HG03432 (cell line): ENCODE data around the gene SLC4A2.

ENCODE experiments used
- ATAC-seq: cut with Tn5 transposase; IDR thresholded peaks from one replicate; pipeline ENCODE4 v1.9.1; 2021; ENCODE audit warnings: mild to moderate bottlenecking, moderate library complexity; ENCODE audit not compliant: unreplicated experiment

The SLC4A2 gene

GRCh38 chr7:151079199-151079910, 20.0 kb downstream of the SLC4A2 start:
- no peak for ATAC-seq

DNA sequence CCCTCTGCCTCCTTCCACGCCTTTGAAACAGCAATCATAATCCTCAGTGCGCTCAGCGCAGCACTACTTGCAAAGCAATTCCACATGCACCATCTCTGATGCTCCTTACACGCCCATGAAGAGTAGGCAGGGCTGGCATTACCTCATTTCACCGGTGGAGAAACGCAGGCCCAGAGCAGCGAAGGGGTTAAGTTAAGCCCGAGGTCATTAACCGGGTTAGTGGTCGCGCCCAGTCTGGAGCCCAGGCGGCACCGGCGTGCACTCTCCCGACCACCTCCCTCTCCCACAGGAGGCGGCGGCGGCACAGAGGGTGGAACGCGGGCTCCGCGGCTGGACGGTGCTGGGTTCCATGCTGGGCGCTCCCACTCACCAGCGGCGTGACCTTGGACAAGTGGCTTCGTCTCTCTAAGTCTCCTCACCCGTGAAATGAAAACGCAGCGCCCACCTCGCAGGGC, 20.7 kb downstream of the SLC4A2 start:
- peak; percentile 4 for ATAC-seq

GRCh38 chr7:151080522-151081169, 21.3 kb downstream of the SLC4A2 start, which contains the start of gene FASTK:
Gene FASTK (minus strand): TSS chr7:151080809. CDS start chr7:151080766, 43 bp downstream.
- ATAC-seq = peak; percentile 77

GRCh38 chr7:151081170-151082101, 22.0 kb downstream of the SLC4A2 start:
- no peak for ATAC-seq

- ATAC-seq = no peak
Measured at GRCh38 chr7:151082141-151083070, 23.0 kb downstream of the SLC4A2 start.

DNA sequence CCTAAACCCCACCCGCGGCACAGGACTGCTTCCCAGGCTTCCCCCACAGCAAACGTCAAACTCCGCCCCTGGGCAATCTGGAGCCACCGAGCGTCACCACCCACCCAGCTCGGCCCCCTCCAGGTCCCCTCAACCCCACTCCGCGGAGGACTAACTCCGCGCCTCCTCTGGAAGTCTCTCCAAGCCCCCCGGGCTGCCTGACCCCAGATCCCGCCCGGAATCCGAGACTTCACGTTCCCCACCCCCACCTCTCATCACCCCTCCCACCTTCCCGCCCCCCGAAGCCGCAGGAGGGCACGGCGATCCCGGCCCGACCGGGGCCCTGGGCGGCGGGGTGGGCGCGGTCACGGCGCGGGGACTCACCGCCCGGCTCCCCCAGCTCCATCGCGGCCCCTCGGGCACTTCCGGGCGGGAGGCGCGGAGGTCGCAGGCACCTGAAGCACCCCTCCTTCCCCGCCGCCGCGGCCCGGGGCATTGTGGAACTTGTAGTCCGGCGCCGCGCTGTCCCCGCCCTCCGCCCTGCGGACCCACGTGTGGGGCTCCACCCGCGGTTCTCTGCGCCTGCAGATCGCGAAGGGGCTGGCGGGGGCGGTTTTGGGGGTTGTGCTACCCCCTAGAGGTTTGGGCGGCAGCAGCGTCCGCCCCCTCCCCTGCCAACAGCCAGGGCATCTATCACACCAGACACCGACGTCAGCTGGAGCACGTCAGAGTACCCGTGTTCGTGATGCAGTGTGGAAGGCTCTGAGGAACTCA, 23.9 kb downstream of the SLC4A2 start, which contains the start of gene TMUB1:
TSS of gene TMUB1 (minus strand) at position 423 of the 753 bp plus-strand sequence. CDS start 930 bp downstream, outside the sequence.
- peak; percentile 50 for ATAC-seq

DNA sequence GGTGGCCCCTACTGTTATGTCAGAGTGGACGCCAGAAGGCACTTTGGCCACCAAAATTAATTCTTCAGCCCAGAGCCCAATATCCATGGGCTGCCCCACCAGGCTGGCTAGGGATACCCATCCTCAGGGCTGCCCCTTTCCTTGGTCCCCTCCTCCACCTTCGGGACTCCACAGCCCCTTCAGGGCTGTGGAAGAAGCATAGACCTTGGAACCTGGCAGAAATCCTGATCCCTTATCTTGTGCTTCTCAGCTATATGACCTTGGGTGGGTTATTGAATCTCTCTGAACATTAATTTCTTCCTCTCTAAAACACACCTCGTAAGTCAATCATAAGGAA, 24.4 kb downstream of the SLC4A2 start:
- ATAC-seq = no peak

DNA sequence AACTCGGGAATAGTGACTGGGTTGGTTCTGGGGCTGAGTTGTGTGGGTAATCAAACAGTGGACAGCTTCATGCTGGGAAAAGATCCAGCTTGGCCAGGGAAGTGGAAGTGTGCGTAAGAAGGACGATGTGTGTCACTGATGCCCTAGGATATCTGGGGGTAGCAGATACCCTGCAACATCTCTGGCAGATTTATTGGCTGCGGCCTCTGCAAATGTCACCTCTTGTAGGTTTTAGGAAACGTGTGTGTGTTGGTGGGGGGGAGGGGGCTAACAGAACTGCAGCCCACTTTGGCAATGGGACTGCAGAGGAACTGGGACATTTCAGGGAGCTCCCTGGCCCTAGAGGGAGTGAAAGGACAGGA, 25.9 kb downstream of the SLC4A2 start:
- no peak for ATAC-seq

GRCh38 chr7:151085691-151086620, 26.6 kb downstream of the SLC4A2 start, which contains the start of gene AGAP3:
Gene AGAP3 (plus strand): TSS chr7:151086475. CDS start chr7:151086742, 267 bp downstream.
- peak; percentile 53 for ATAC-seq

- ATAC-seq = no peak
Measured at GRCh38 chr7:151086802-151087244, 27.4 kb downstream of the SLC4A2 start.

- peak; percentile 28 for ATAC-seq
Measured at GRCh38 chr7:151087245-151088018, 28.0 kb downstream of the SLC4A2 start.

DNA sequence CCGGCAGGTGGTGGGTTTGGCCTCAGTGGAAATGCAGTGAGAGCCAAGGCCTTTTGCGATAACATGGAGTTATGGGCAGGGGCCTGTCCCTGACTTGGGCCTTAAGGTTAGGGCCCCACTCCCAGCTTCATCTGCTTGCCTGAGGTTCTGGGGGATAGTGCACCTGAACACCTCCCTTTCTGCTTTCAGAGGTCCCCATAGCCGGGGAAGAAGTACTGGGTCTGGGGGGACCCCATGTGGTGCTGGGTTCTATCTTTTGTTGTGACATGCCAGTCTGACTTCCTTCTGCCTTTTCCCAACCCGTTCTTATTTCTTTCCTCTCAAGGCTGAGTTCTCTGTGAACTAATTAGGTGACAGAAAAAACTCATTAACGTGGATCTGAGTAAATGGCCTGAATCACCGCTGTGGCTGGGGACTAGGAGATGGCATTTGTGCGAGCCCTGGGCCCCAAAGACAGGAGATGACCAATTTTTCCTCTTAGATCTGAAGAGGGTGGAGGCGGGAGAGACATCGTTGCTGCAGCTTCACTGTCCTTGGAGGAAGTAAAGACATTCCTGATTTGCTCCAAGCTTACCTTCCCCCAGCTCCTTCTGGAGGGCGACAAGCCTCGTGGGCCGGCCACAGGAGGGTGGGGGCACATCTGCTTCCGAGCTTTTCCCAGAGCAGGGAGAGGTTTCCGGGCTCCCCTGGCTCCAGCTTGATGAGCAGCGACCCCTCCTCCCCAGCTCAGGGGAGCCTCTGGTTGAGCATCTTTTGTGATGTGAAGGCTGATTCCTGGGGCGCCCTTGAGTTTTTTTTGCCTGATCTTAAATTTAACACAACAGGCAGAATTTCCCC, 28.8 kb downstream of the SLC4A2 start:
- ATAC-seq = no peak

- ATAC-seq = no peak
Measured at GRCh38 chr7:151088856-151089699, 29.7 kb downstream of the SLC4A2 start.

DNA sequence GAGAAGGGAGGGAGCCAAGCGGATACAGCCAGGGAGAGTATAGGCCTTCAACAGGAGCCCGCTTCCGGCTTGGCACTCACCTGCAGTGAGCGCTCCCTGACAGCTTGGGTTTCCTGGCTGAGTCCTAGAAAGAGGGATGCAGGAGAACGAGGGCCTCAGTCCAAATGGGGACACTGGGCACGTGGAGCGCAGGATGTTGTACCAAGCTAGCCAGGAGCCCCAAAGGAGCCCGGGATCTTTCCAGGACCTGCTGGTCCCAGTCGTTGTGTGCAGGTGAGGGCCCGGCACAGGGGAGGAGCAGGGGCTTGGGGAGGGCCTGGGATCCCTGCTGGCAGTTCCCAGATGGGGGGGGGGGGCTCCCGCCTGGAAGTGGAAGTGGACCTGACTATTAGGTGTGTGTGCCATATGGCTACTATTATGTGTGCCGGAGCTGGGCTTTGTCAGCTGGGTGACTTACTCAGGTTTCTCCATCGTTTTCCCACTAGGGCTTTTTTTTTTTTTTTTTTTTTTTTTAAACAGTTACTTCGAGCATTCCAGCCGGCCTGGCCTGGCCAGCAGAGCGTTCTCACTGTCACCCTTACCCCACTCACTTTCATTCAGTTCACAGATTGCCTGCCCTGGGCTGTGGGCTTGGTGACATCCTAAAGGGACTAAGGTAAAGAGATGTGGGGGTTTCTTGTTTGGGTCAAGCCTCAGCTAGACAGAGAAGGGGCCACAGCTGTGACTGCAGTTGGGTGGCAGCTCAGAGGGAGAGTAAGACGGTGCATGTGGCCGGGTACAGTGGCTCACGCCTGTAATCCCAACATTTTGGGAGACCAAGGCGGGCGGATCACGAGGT, 30.7 kb downstream of the SLC4A2 start:
- ATAC-seq = no peak

GRCh38 chr7:151091003-151091402, 31.6 kb downstream of the SLC4A2 start:
- no peak for ATAC-seq
